ENCODE results near the gene RNU5D-1. TPM values are rescaled to one million over a fixed set of nuclear protein-coding genes. Genes with fewer than 3 reads are reported as not detected.

Gene RNU5D-1
- total RNA-seq, 1 experiment from 2014 or later: not detected

GRCh38 chr1:44723064-44723463, 7.9 kb downstream of the RNU5D-1 start:
- no peaks in the 10 kb centered on the region for H3K36me3 Mint-ChIP-seq (ENCODE audit: insufficient read depth in 1 of 3, low read depth in 3 of 3)
- H3K4me3 Mint-ChIP-seq: no peak overlapping the region
- Histone ChIP-seq H3K4me1 (ENCODE audit: insufficient read depth, low read length) (no peaks in the 10 kb centered on the region), H3K4me2 (ENCODE audit: insufficient read depth, insufficient read length, low read length) (no peak overlapping the region), H3K9me3 (ENCODE audit: control insufficient read depth, low read depth, low read length) (no peaks in the 10 kb centered on the region), H2BK20ac (ENCODE audit: low read depth, low read length, poor library complexity, severe bottlenecking) (no peak overlapping the region), H3K9ac (ENCODE audit: extremely low read depth, insufficient read length, low read length) (no peak overlapping the region), H3K23me2 (ENCODE audit: insufficient read length, low read depth, low read length, poor library complexity, severe bottlenecking) (no peaks in the 10 kb centered on the region), H4K8ac (replicated peaks; ENCODE audit: insufficient read length, low read depth, low read length) (no peak overlapping the region), H3K4ac (ENCODE audit: low read depth, low read length) (no peak overlapping the region), H3K79me1 (ENCODE audit: insufficient read depth, low read depth, low read length, poor library complexity, severe bottlenecking) (no peaks in the 10 kb centered on the region), H3K27ac (ENCODE audit: insufficient read length, low read depth, low read length) (no peak overlapping the region), H2BK120ac (ENCODE audit: low read depth, low read length, poor library complexity, severe bottlenecking) (no peak overlapping the region), H3T11ph (ENCODE audit: low read length) (no peak overlapping the region), H2AK5ac (ENCODE audit: insufficient read length, low read length) (no peak overlapping the region), H2BK12ac (ENCODE audit: insufficient read length, low read depth, low read length) (no peak overlapping the region), H3K23ac (ENCODE audit: insufficient read length, low read depth, low read length) (no peak overlapping the region), H4K91ac (ENCODE audit: insufficient read length, low read depth, low read length) (no peak overlapping the region), H2BK5ac (ENCODE audit: insufficient read length, low read length) (no peak overlapping the region), H4K5ac (ENCODE audit: insufficient read length, low read depth, low read length) (no peak overlapping the region), H3K14ac (ENCODE audit: insufficient read depth, low read length) (no peak overlapping the region), H4K20me1 (ENCODE audit: control insufficient read depth, insufficient read depth, insufficient read length) (no peaks in the 10 kb centered on the region), H3K27me3 (ENCODE audit: insufficient read depth, low read length) (no peaks in the 10 kb centered on the region), H2BK15ac (ENCODE audit: low read depth, low read length) (no peak overlapping the region), H2AFZ (ENCODE audit: low read length) (no peak overlapping the region), H3K79me2 (ENCODE audit: insufficient read depth, low read length) (no peaks in the 10 kb centered on the region), H3K18ac (ENCODE audit: insufficient read length, low read depth, low read length) (no peak overlapping the region), H3K56ac (ENCODE audit: insufficient read length, low read depth, low read length) (no peak overlapping the region)
- H3K9me3 Mint-ChIP-seq: peaks cover 0 to 2% of the 10 kb centered on the region in 2 experiments; a peak in 1 of 5 replicates
- TF ChIP-seq CTCF (conservative IDR thresholded peaks at IDR 0.05): no peak
- peak overlapping the region in 1 of 3 experiments; percentile 18; a peak in 1 of 7 replicates for H3K27ac Mint-ChIP-seq
- H3K27me3 Mint-ChIP-seq (ENCODE audit: low read depth): peaks cover under 1% of the 10 kb centered on the region
- WGBS (ENCODE audit: extremely low coverage, insufficient read length, low lambda C conversion rate): no CpG with 5 or more reads among the region's 9 CpGs
- H3K4me1 Mint-ChIP-seq: peaks cover 14 to 18% of the 10 kb centered on the region in 2 experiments
- no peak for DNase-seq

Data from H9 (cell line).